Esophagus squamous epithelium (tissue), 4 donors: ENCODE measurements around the gene GPAT3.

ENCODE experiments used
- POLR2A ChIP-seq, 4 donors: fragments of 450-650 bp; IDR thresholded peaks; one replicate each; pipeline ENCODE4 v1.6.1; 2017; ENCODE audit warnings: antibody characterized with exemption in 4 of 4, mild to moderate bottlenecking in 4 of 4, moderate library complexity in 3 of 4
- TF ChIP-seq, protein P1 (sequence below), 6 experiments: fragments of 450-650 bp in 4 of 6; fragments of 200-600 bp in 2 of 6; sonication (generic) in 2 of 6; IDR thresholded peaks; one replicate each; pipeline ENCODE4 v1.5.1; 2016 to 2019; ENCODE audit warnings: antibody characterized with exemption in 6 of 6, mild to moderate bottlenecking in 4 of 6, moderate library complexity in 4 of 6

DNA sequence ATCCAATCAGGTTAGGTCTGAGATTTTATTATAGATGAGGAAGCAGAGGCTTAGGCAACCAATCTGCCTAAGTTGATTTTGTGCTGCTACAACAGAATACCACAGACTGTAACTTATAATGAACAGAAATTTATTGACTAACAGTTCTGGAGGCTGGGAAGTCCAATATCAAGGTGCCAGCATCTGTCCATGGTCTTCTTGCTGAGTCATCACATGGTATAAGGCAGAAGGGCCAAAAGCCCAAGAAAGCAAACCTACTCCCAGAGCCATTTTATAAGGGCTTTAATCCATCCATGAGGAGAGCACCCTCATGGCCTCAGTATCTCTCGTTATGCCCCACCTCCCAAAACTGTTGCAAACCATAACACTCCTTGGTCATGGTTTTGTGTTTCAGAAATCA lies 55.8 kb downstream of the GPAT3 start:
- TF ChIP-seq POLR2A (IDR thresholded peaks at IDR 0.05) = no peak
- TF ChIP-seq, protein P1, sequence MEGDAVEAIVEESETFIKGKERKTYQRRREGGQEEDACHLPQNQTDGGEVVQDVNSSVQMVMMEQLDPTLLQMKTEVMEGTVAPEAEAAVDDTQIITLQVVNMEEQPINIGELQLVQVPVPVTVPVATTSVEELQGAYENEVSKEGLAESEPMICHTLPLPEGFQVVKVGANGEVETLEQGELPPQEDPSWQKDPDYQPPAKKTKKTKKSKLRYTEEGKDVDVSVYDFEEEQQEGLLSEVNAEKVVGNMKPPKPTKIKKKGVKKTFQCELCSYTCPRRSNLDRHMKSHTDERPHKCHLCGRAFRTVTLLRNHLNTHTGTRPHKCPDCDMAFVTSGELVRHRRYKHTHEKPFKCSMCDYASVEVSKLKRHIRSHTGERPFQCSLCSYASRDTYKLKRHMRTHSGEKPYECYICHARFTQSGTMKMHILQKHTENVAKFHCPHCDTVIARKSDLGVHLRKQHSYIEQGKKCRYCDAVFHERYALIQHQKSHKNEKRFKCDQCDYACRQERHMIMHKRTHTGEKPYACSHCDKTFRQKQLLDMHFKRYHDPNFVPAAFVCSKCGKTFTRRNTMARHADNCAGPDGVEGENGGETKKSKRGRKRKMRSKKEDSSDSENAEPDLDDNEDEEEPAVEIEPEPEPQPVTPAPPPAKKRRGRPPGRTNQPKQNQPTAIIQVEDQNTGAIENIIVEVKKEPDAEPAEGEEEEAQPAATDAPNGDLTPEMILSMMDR (IDR thresholded peaks at IDR 0.05) = no peak
